Measurements from ENCODE around the gene SLC35F4. TPM values are rescaled to one million over a fixed set of nuclear protein-coding genes. Genes with fewer than 3 reads are reported as not detected.
"Not testable (repeated sequence)": the region's sequence is repeated elsewhere in the genome, so short reads cannot be mapped to it uniquely, and the experiment has no call there.

Gene SLC35F4
- total RNA-seq, 1 donor from 2014 or later: not detected

GRCh38 chr14:57712698-57713097 is 153.2 kb downstream of the SLC35F4 start:
- intact Hi-C loops (cut with DNase I): no loop called here
- Histone ChIP-seq H3K9me3 (peaks cover 0 to 4% of the 10 kb centered on the region in 2 donors), H3K4me3 (no peak overlapping the region), H3K4me1 (no peaks in the 10 kb centered on the region), H3K27me3 (no peaks in the 10 kb centered on the region), H3K36me3 (no peaks in the 10 kb centered on the region), H3K27ac (no peak overlapping the region)
- DNase-seq (ENCODE audit: low spot score in 2 of 2): no peak
- TF ChIP-seq CTCF (IDR thresholded peaks at IDR 0.05): no peak

GRCh38 chr14:57712102-57712501 is 153.8 kb downstream of the SLC35F4 start:
- Histone ChIP-seq H3K27me3 (no peaks in the 10 kb centered on the region), H3K9me3 (peaks cover 0 to 4% of the 10 kb centered on the region in 2 donors), H3K27ac (no peak overlapping the region), H3K4me3 (no peak overlapping the region), H3K36me3 (no peaks in the 10 kb centered on the region), H3K4me1 (no peaks in the 10 kb centered on the region)
- intact Hi-C loops (cut with DNase I): no loop called here
- DNase-seq (ENCODE audit: low spot score in 2 of 2): no peak
- TF ChIP-seq CTCF (IDR thresholded peaks at IDR 0.05): no peak

GRCh38 chr14:57709909-57710308 is 156.0 kb downstream of the SLC35F4 start:
- no peak overlapping the region for H3K4me3 ChIP-seq
- no peak for DNase-seq (ENCODE audit: low spot score in 2 of 2)
- no peaks in the 10 kb centered on the region for H3K4me1 ChIP-seq
- peaks cover 0 to 4% of the 10 kb centered on the region in 2 donors for H3K9me3 ChIP-seq
- H3K27me3 ChIP-seq: no peaks in the 10 kb centered on the region
- intact Hi-C loops (cut with DNase I): no loop called here
- no peak for TF ChIP-seq CTCF (IDR thresholded peaks at IDR 0.05)
- no peak overlapping the region for H3K27ac ChIP-seq
- H3K36me3 ChIP-seq: no peaks in the 10 kb centered on the region

GRCh38 chr14:57709086-57709485 is 156.8 kb downstream of the SLC35F4 start:
- H3K9me3 ChIP-seq; H3K27me3 ChIP-seq; DNase-seq (ENCODE audit: low spot score in 2 of 2); H3K4me1 ChIP-seq; intact Hi-C loops (cut with DNase I); H3K4me3 ChIP-seq; H3K36me3 ChIP-seq; H3K27ac ChIP-seq: not testable (repeated sequence)

GRCh38 chr14:57707219-57707618 is 158.7 kb downstream of the SLC35F4 start:
- no peaks in the 10 kb centered on the region for H3K36me3 ChIP-seq
- TF ChIP-seq CTCF (IDR thresholded peaks at IDR 0.05): no peak
- intact Hi-C loops (cut with DNase I): no loop called here

GRCh38 chr14:57704763-57705162 is 161.1 kb downstream of the SLC35F4 start:
- Histone ChIP-seq H3K36me3 (no peaks in the 10 kb centered on the region), H3K27me3 (no peaks in the 10 kb centered on the region), H3K4me3 (no peak overlapping the region), H3K27ac (no peak overlapping the region), H3K4me1 (no peaks in the 10 kb centered on the region), H3K9me3 (no peaks in the 10 kb centered on the region)
- no peak for DNase-seq (ENCODE audit: low spot score in 2 of 2)
- intact Hi-C loops (cut with DNase I): no loop called here
- TF ChIP-seq CTCF (IDR thresholded peaks at IDR 0.05): no peak

More at GRCh38 chr14:57707219-57707618, 158.7 kb downstream of the SLC35F4 start:
- no peaks in the 10 kb centered on the region for H3K4me1 ChIP-seq
- H3K27me3 ChIP-seq: no peaks in the 10 kb centered on the region
- H3K4me3 ChIP-seq: no peak overlapping the region
- no peak overlapping the region for H3K27ac ChIP-seq
- H3K9me3 ChIP-seq: peaks cover 0 to 4% of the 10 kb centered on the region in 2 donors
- DNase-seq (ENCODE audit: low spot score in 2 of 2): no peak

Measured in ascending aorta (tissue), 2 donors.